Measurements from ENCODE around the gene RLN3. TPM values are rescaled to one million over a fixed set of nuclear protein-coding genes. Genes with fewer than 3 reads are reported as not detected.
"Not testable (repeated sequence)": the region's sequence is repeated elsewhere in the genome, so short reads cannot be mapped to it uniquely, and the experiment has no call there.

RLN3 gene
- total RNA-seq, 1 donor from 2014 or later = not detected

DNA sequence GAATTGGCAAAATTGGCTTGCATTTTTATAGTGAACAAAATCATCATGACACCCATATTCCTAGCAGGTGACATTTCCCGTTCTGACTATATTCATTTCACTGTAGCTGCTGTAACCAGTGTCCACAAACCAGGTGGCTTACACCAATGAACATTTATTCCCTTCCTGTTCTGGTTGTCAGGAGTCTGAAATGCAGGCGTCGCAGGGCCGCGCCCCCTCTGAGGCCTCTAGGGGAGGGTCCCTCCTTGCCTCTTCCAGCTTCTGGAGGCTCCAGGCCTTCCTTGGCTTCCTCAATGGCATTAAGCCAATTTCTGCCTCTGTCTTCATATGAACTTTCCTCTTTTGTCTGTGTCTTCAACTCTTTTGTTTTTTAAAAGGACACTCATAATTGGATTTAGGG lies 6.5 kb upstream of the RLN3 start:
- no peak for DNase-seq (ENCODE audit: low read depth in 2 of 2)

DNA sequence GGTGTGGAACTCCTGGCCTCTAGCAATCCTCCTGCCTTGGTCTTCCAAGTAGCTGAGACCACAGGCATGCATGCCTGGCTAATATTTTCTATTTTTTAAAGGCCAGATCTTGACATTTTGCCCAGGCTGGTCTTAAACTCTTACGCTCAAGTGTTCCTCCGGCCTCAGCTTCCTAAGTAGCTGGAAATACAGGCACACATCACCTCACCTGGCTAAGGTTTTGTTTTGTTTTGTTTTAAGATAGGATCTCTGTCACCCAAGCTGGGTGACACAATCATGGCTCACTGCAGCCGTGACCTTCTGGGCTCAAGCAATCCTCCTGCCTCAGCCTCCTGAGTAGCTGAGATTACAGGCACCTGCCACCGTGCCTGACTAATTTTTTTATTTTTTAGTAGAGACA lies 5.5 kb upstream of the RLN3 start:
- DNase-seq (ENCODE audit: low read depth in 2 of 2) = no peak

GRCh38 chr19:14023404-14024235 lies 4.3 kb upstream of the RLN3 start:
- peak; percentile 79 to 86 for DNase-seq (ENCODE audit: low read depth in 2 of 2)

DNA sequence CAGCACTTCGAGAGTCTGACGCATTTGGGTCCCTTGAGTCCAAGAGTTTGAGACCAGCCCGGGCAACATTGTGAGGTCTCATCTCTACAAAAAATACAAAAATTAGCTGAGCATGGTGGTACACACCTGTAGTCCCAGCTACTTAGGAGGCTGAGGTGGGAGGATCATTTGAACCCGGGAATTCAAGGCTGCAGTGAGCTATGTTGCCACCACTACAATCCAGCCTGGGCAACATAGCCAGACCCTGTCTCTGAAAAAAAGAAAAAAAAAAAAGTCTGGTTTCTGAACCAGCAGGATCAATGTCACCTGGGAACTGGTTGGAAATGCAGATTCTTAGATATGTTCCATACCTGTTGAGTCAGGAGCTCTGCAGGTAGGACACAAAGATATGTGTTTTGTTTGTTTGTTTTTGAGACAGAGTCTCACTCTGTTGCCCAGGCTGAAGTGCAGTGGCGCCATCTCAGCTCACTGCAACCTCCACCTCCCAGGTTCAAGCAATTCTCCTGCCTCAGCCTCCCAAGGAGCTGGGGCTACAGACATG lies 1.2 kb upstream of the RLN3 start:
- DNase-seq (ENCODE audit: low read depth in 2 of 2) = not testable (repeated sequence)

GRCh38 chr19:14028901-14029300 lies 953 bp downstream of the RLN3 start:
- no peak for DNase-seq (ENCODE audit: low read depth in 2 of 2)

DNA sequence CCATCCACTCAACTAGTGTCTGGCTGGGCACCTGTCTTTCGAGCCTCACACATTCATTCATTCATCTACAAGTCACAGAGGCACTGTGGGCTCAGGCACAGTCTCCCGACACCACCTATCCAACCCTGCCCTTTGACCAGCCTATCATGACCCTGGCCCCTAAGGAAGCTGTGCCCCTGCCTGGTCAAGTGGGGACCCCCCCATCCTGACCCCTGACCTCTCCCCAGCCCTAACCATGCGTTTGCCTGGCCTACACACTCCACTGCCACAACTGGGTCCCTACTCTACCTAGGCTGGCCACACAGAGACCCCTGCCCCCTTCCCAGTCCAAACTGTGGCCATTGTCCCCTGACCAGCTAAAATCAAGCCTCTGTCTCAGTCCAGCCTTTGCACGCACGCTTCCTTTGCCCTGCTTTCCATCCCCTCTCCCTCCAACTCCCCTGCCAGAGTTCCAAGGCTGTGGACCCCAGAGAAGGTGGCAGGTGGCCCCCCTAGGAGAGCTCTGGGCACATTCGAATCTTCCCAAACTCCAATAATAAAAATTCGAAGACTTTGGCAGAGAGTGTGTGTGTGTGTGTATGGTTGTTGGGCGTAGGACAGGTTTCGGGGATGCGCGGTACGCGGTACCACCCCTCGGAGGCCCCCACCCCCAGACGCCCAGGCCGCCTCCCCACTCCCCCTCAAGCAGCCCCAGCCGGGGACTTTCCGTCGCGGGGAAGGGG lies 3.2 kb downstream of the RLN3 start:
- DNase-seq (ENCODE audit: low read depth in 2 of 2) = no peak

- peak in 1 of 2 donors; percentile 41 for DNase-seq (ENCODE audit: low read depth in 2 of 2)
Measured at GRCh38 chr19:14031719-14032480, 4.0 kb downstream of the RLN3 start, which contains the start of gene IL27RA. Gene IL27RA (plus strand): TSS chr19:14031762. CDS start chr19:14031873, 111 bp downstream.

DNA sequence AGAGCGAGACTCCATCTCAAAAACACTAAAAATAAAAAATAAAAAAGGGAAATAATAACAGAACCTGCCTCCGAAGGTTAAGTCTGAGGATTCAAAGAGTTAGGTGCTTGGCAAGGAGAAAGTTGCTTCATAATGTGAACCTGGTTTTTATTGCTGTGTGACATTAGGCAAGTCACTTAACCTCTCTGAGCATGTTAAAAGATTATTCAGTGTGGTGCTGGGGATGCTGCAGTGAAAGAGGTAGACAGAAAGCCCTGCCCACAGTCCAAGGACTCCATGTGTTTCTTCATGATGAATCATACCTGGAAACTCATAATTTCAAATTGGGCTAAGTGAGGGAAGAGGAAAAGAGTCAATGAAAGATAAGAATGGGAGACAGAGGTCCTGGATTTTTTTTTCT lies 6.0 kb downstream of the RLN3 start:
- no peak for DNase-seq (ENCODE audit: low read depth in 2 of 2)

DNA sequence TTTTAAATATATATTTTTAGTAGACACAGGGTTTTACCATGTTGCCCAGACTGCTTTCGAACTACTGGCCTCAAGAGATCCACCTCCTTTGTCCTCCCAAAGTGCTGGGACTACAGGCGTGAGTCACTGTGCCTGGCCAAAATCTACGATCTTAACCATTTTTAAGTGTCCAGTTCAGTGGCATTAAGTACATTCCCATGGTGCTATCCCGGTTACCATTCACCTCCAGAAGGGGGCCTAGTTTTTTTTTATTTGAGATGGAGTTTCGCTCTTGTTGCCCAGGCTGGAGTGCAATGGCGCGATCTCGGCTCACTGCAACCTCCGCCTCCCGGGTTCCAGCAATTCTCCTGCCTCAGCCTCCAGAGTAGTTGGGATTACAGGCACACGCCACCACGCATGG lies 7.2 kb downstream of the RLN3 start:
- not testable (repeated sequence) for DNase-seq (ENCODE audit: low read depth in 2 of 2)

DNA sequence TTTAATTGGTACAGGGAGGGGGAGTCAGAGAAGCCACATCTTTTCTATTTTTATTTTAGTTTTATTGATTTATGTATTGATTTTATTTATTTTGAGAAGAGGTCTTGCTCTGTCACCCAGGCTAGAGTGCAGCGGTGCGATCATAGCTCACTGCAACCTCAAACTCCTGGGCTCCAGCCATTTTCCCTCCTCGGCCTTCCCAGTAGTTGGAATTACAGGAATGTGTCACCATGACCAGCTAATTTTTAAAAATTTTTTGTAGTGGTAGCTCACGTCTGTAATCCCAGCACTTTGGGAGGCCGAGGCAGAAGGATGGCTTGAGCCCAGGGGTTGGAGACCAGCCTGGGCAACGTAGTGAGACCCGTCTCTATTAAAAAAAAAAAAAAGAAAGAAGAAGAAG lies 7.8 kb downstream of the RLN3 start:
- DNase-seq (ENCODE audit: low read depth in 2 of 2) = no peak

GRCh38 chr19:14039181-14039580 lies 11.2 kb downstream of the RLN3 start:
- no peak for DNase-seq (ENCODE audit: low read depth in 2 of 2)

DNA sequence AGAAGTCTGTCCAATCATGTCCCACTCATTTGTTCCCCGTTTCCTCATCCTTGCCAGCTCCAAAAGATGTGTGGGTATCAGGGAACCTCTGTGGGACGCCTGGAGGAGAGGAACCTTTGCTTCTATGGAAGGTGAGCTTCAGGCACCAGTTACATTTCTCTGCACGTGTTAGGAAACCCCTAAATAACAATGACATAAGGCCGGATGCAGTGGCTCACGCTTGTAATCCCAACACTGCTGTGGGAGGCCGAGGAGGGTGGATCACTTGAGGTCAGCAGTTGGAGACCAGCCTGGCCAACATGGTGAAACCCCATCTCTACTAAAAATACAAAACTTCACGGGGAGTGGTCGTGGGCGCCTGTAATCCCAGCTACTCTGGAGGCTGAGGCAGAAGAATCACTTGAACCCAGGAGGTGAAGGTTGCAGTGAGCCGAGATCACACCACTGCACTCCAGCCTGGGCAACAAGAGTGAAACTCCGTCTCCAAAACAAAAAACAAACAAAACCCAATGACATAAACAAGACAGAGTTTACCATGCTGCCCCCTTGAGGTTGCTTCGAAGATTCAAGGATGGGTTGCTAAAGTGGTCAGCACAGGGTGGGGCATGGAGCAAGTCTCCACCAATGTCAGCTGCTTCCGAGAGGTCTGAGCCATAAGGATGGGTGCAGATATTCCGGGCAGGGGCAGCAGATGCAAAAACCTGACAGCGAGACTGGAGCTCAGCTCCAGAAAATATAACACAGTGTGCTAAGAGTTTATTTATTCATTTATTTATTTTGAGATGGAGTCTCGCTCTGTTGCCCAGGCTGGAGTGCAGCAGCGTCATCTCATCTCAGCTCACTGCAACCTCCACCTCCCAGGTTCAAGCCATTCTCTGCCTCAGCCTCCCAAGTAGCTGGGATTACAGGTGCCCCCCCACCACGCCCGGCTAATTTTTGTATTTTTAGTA lies 15.0 kb downstream of the RLN3 start:
- peak; percentile 55 to 79 for DNase-seq (ENCODE audit: low read depth in 2 of 2)

DNA sequence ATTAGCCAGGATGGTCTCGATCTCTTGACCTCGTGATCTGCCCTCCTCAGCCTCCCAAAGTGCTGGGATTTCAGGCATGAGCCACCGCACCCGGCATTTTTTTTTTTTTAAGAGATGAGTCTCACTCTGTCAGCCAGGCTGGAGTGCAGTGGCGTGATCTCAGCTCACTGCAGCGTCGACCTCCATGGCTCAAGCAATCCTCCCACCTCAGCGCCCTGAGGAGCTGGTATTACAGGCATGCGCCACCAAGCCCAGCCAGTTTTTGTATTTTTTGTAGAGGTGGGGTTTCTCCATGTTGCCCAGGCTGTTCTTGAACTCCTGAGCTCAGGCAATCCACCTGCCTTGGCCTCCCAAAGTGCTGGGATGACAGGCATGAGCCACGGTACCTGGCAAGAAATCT lies 19.9 kb downstream of the RLN3 start:
- DNase-seq (ENCODE audit: low read depth in 2 of 2) = not testable (repeated sequence)

DNA sequence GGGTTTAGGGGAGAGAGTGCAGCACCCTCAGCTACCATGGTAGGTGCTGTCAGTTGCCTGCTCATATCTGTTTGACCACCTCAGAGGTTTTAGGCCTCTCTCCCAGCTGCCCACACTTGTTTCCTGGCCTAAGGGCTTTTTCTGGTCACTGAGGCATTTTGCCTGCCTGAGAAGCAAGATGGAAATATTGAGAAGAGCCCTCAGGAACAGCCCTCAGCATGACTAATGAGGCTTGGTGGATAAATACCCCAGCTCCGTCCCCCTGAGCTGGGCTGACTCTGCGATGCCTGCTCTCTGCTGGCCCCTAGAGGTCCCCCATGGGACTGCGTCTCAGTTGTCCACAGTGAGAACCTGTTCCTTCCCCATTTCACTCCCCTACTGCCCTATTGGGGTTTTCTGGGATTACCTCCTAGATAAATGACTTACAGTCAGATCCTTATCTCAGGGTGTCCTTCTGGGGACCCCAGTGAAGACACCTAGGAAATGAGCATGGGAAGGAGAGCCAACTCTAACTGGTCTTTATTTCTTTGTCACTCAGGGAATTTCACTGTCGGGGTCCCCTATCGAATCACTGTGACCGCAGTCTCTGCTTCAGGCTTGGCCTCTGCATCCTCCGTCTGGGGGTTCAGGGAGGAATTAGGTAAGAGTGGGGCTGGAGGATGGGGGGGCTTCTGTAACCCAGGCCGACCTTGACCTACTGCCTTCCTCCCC lies 20.6 kb downstream of the RLN3 start:
- DNase-seq (ENCODE audit: low read depth in 2 of 2) = peak in 1 of 2 donors; percentile 39

DNA sequence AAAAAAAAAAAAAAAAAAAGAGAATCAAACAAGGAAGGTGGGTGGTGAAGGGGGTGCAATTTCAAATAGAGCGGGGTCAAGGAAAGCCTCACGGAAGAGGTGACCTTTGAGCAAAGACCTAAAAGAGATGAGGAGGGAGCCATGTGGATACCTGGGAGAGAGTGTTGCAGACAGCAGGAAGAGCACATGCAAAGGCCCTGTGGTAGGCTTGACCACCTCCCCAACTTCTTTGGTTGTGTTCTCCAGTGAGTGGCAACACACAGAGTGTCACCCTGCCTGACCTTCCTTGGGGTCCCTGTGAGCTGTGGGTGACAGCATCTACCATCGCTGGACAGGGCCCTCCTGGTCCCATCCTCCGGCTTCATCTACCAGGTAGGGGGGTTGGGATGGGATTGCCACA lies 22.6 kb downstream of the RLN3 start:
- DNase-seq (ENCODE audit: low read depth in 2 of 2) = no peak

GRCh38 chr19:14050961-14051360 lies 23.0 kb downstream of the RLN3 start:
- not testable (repeated sequence) for DNase-seq (ENCODE audit: low read depth in 2 of 2)

DNA sequence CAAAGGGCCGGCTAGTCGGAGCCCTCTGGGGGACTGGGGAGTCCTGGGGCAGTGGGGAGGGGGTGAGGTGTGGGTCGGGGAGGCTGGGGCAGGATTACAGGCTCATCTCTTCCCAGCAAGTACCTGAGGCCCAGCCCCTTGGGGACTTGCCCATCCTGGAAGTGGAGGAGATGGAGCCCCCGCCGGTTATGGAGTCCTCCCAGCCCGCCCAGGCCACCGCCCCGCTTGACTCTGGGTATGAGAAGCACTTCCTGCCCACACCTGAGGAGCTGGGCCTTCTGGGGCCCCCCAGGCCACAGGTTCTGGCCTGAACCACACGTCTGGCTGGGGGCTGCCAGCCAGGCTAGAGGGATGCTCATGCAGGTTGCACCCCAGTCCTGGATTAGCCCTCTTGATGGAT lies 24.0 kb downstream of the RLN3 start:
- no peak for DNase-seq (ENCODE audit: low read depth in 2 of 2)

- no peak for DNase-seq (ENCODE audit: low read depth in 2 of 2)
Measured at GRCh38 chr19:14052470-14052869, 24.5 kb downstream of the RLN3 start.

DNA sequence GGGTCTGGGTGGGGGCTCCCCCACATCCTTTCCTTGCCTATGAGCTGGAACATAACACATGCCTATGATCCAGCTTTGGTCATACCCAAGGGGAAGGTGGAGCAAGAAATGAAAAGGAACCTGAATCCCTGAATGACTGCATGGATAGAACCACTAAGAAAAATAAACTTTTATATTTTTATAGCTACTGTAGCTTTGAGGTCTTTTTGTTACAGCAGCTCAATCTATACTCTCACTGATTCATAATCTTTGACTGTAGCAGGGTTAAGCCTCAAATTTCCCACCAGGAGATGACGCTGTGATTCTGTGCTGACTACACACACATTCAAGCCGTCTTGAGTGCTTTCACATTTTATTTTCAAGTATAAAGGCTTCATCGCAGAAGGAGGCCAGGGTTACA lies 25.1 kb downstream of the RLN3 start:
- no peak for DNase-seq (ENCODE audit: low read depth in 2 of 2)

- DNase-seq (ENCODE audit: low read depth in 2 of 2) = no peak
Measured at GRCh38 chr19:14053500-14053899, 25.6 kb downstream of the RLN3 start.
